Ovary (tissue), 3 donors: ENCODE data around the gene LARP4.

ENCODE experiments used
- EP300 ChIP-seq: sonication (generic); formaldehyde crosslinking; IDR thresholded peaks from one replicate; pipeline ENCODE4 v1.6.1; 2017; ENCODE audit warnings: antibody characterized with exemption
- TF ChIP-seq, protein P1 (sequence below), 3 donors: fragments of 450-650 bp in 2 of 3; fragments of 200-600 bp in 1 of 3; IDR thresholded peaks; one replicate each; pipeline versions ENCODE4 v1.5.1 to v1.8.0; 2016 to 2022; ENCODE audit warnings: antibody characterized with exemption in 3 of 3, mild to moderate bottlenecking in 1 of 3
- donor health status: DM: no; HTN: no; CAD: no.

DNA sequence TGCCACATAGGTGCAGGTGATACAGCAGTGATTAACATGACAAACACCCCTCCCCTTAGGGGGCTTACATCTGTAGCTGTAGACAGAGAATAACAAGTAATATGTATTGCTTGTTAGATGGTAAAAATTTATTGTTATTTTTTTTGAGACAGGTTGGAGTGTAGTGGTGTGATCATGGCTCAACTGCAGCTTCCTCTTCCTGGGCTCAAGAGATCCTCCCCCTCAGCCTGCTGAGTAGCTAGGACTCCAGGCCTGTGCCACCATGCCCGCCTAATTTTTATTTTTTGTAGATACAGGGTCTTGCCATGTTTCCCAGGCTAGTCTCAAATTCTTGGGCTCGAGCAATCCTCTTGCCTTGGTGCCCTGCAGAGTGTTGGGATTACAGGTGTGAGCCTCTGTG is 123.9 kb downstream of the LARP4 start:
- TF ChIP-seq, protein P1, sequence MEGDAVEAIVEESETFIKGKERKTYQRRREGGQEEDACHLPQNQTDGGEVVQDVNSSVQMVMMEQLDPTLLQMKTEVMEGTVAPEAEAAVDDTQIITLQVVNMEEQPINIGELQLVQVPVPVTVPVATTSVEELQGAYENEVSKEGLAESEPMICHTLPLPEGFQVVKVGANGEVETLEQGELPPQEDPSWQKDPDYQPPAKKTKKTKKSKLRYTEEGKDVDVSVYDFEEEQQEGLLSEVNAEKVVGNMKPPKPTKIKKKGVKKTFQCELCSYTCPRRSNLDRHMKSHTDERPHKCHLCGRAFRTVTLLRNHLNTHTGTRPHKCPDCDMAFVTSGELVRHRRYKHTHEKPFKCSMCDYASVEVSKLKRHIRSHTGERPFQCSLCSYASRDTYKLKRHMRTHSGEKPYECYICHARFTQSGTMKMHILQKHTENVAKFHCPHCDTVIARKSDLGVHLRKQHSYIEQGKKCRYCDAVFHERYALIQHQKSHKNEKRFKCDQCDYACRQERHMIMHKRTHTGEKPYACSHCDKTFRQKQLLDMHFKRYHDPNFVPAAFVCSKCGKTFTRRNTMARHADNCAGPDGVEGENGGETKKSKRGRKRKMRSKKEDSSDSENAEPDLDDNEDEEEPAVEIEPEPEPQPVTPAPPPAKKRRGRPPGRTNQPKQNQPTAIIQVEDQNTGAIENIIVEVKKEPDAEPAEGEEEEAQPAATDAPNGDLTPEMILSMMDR (IDR thresholded peaks at IDR 0.05): no peak
- no peak for TF ChIP-seq EP300
